ENCODE results near the gene DMAP1. TPM values are rescaled to one million over a fixed set of nuclear protein-coding genes. Genes with fewer than 3 reads are reported as not detected.

DMAP1 gene
- total and polyA plus RNA-seq, 9 of the 15 experiments (the other 6 are each of a cell fraction or from before 2014, with no cell fraction given): 1.5 to 51.2 (median 30.3) TPM

- TF ChIP-seq ZNF518B (CRISPR knock-in tag; IDR thresholded peaks at IDR 0.05) (no peak), SLC30A9 (CRISPR knock-in tag; IDR thresholded peaks at IDR 0.05) (no peak), TOE1 (IDR thresholded peaks at IDR 0.05; ENCODE audit: borderline replicate concordance) (peak; percentile 94), TOE1 (CRISPR knock-in tag; IDR thresholded peaks at IDR 0.05; ENCODE audit: borderline replicate concordance, low read depth) (no peak), CHD7 (IDR thresholded peaks at IDR 0.05; ENCODE audit: low read depth, low read length) (peak; percentile 83), RAD21 (CRISPR knock-in tag; conservative IDR thresholded peaks at IDR 0.05 in 1 of 2, IDR thresholded peaks at IDR 0.05 in 1 of 2) (peak; percentile 41 to 56; a peak in 3 of 4 replicates), MLX (CRISPR knock-in tag; conservative IDR thresholded peaks at IDR 0.05) (no peak), THRA (IDR thresholded peaks at IDR 0.05) (no peak)
Observed at GRCh38 chr1:44213222-44214112, at the start of gene DMAP1 (continued).

Data from K562 (cell line).